Neural progenitor cell (in vitro differentiated cells): ENCODE results near the gene UBE3C.

Source experiments
- CTCF ChIP-seq: fragments of 200-600 bp; sonication (generic); IDR thresholded peaks from 2 replicates; pipeline ENCODE4 v1.5.1; 2017; ENCODE audit warnings: antibody characterized with exemption, mild to moderate bottlenecking
- EZH2 ChIP-seq: fragments of 200-600 bp; sonication (generic); IDR thresholded peaks from 2 replicates; pipeline ENCODE4 v1.6.1; 2017; ENCODE audit warnings: antibody characterized with exemption, mild to moderate bottlenecking, moderate library complexity
- EZH2phosphoT487 ChIP-seq: fragments of 200-600 bp; sonication (generic); IDR thresholded peaks from 2 replicates; pipeline ENCODE4 v1.6.1; 2017; ENCODE audit warnings: antibody characterized with exemption

- TF ChIP-seq EZH2phosphoT487, result no peak
- no peak for TF ChIP-seq CTCF
- no peak for TF ChIP-seq EZH2
Measured at GRCh38 chr7:157090485-157091165, 48.1 kb upstream of the UBE3C start.
